ENCODE measurements around the gene PRAC2.

- TF ChIP-seq CTCF (IDR thresholded peaks at IDR 0.05; ENCODE audit: low read depth, low read length, missing input control): no peak
- TF ChIP-seq MAX (IDR thresholded peaks at IDR 0.05): no peak
- no peak for TF ChIP-seq NR2F2 (IDR thresholded peaks at IDR 0.05)
- no peak for TF ChIP-seq FOXA2 (IDR thresholded peaks at IDR 0.05)
- no peak for TF ChIP-seq SP1 (IDR thresholded peaks at IDR 0.05)
- no peak for TF ChIP-seq YY1 (IDR thresholded peaks at IDR 0.05)
- no peak for TF ChIP-seq TAF1 (conservative IDR thresholded peaks at IDR 0.05)
- TF ChIP-seq GABPA (IDR thresholded peaks at IDR 0.05 in 1 of 2, conservative IDR thresholded peaks at IDR 0.05 in 1 of 2): no peak
Observed at GRCh38 chr17:48749621-48750553, 26.9 kb downstream of the PRAC2 start.
